Fibroblast of skin of abdomen (primary cell): ENCODE results near the gene ASIC4.
A peak's percentile ranks its signal among the peaks of the same experiment; 100 is the strongest.

ENCODE experiments used
- DNase-seq: peaks from one replicate; pipeline ENCODE4 v3.0.0-alpha.2; 2013

The ASIC4 gene

GRCh38 chr2:219554350-219554749 lies 40.1 kb downstream of the ASIC4 start:
- no peak for DNase-seq

GRCh38 chr2:219555956-219556355 lies 41.7 kb downstream of the ASIC4 start:
- no peak for DNase-seq

GRCh38 chr2:219556413-219556812 lies 42.1 kb downstream of the ASIC4 start:
- no peak for DNase-seq

GRCh38 chr2:219557320-219557719 lies 43.0 kb downstream of the ASIC4 start:
- DNase-seq, result no peak

GRCh38 chr2:219557791-219558785 lies 43.8 kb downstream of the ASIC4 start:
- DNase-seq, result no peak

GRCh38 chr2:219559156-219559915 lies 45.1 kb downstream of the ASIC4 start:
- no peak for DNase-seq

- no peak for DNase-seq
Measured at GRCh38 chr2:219560037-219560892, 46.0 kb downstream of the ASIC4 start.

- no peak for DNase-seq
Measured at GRCh38 chr2:219560893-219561178, 46.6 kb downstream of the ASIC4 start.

GRCh38 chr2:219561179-219562048 lies 47.1 kb downstream of the ASIC4 start:
- DNase-seq, result no peak

GRCh38 chr2:219562049-219563020 lies 48.1 kb downstream of the ASIC4 start:
- no peak for DNase-seq

- no peak for DNase-seq
Measured at GRCh38 chr2:219563271-219563928, 49.1 kb downstream of the ASIC4 start.

GRCh38 chr2:219565130-219566080 lies 51.1 kb downstream of the ASIC4 start:
- DNase-seq, result no peak

GRCh38 chr2:219566640-219567039 lies 52.4 kb downstream of the ASIC4 start:
- DNase-seq, result no peak

- DNase-seq, result no peak
Measured at GRCh38 chr2:219567131-219567530, 52.8 kb downstream of the ASIC4 start.

GRCh38 chr2:219567791-219568361 lies 53.6 kb downstream of the ASIC4 start:
- no peak for DNase-seq

- DNase-seq, result no peak
Measured at GRCh38 chr2:219569041-219569440, 54.8 kb downstream of the ASIC4 start.

- no peak for DNase-seq
Measured at GRCh38 chr2:219569635-219570034, 55.4 kb downstream of the ASIC4 start.

GRCh38 chr2:219570194-219570923 lies 56.1 kb downstream of the ASIC4 start:
- peak; percentile 17 for DNase-seq
